GM19372 (cell line): Measurements from ENCODE around the gene ZNF831.

ENCODE experiments used
- ATAC-seq: cut with Tn5 transposase; IDR thresholded peaks from one replicate; pipeline ENCODE4 v1.9.1; 2021; ENCODE audit warnings: mild to moderate bottlenecking, low read depth, moderate library complexity; ENCODE audit not compliant: unreplicated experiment

ZNF831 gene

GRCh38 chr20:59291740-59292383 is 128.2 kb downstream of the ZNF831 start:
- ATAC-seq: no peak

DNA sequence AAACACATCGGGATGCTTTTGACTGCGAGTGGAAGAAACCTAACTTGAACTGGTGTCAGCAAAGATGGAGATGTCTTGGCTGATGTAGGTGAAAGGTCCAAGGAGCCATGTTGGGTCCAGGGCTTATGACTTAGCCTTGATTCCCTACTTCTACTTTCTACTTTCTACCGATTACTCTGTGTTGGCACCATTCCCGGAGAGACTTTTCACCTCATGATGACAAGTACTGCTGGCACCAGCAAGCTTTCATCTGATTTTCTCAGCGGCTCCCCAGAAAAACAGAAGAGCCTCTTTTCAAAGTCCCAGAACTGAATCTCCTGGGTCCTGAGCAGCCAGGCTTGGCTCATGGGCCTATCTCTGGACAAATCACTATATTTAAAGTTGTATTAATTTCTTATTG is 131.9 kb downstream of the ZNF831 start:
- ATAC-seq: no peak

DNA sequence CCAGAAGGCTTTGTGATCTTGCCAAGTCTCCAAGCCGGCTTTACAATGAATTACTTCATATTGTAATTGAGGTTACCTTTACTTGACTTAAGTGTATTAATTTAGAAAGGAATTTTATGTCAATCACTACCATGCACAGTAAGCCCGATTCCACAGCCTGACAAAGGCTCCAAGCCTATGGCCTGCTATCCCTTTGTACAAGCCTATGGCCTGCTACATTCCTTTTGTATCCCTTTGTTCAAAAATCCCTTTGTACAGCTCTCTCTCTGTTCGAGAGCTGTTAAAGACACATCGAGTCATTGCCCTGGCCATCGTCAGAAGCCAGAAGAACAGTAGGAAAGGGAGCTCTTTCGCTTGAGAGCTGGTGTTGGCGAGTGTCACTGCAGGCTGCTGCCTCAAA is 134.1 kb downstream of the ZNF831 start:
- no peak for ATAC-seq

DNA sequence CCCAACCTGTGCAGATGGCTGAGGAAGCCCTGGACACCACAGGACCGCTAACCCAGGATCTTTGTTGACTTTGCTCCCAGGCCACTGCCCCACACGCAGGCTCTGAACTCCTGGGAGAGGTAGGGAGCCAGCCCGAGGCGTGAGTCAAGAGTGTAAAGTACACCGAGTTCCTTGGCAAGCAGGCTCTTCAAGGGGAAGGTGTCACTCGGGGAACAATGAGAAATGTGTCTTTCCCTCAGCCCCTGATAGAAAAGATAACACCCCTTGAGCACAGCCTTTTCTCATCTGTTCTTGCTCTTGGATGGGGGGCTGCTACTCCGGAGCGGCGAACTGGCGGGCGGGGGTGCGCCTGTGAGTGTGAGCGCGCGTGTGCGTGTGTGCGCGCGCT is 136.3 kb downstream of the ZNF831 start:
- ATAC-seq: no peak

- ATAC-seq: no peak
Observed at GRCh38 chr20:59300333-59301081, 136.9 kb downstream of the ZNF831 start, which contains the start of gene EDN3. Gene EDN3, plus strand, starts transcription at chr20:59300611. Its CDS starts 202 bp downstream, at chr20:59300813.

DNA sequence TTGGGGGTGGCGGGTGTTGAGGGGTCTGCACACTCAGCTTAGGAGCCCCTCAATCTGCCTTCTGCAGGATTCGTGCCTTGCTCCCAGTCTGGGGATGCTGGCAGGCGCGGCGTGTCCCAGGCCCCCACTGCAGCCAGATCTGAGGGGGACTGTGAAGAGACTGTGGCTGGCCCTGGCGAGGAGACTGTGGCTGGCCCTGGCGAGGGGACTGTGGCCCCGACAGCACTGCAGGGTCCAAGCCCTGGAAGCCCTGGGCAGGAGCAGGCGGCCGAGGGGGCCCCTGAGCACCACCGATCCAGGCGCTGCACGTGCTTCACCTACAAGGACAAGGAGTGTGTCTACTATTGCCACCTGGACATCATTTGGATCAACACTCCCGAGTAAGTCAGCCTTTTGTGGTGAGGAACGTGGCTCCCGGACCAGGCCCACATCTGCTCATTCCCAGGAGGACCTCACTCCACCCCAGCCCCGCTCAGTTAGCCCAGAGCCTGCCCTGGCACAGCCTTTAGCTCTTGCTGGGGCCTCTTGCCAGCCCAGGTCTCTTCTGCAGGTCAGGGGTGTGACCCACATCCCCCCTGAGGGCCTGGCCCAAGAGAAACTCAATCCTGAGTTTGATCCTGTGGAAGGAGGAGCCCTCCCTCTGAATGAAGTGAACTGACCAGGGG is 137.9 kb downstream of the ZNF831 start:
- no peak for ATAC-seq

GRCh38 chr20:59305908-59306655 is 142.5 kb downstream of the ZNF831 start:
- no peak for ATAC-seq

DNA sequence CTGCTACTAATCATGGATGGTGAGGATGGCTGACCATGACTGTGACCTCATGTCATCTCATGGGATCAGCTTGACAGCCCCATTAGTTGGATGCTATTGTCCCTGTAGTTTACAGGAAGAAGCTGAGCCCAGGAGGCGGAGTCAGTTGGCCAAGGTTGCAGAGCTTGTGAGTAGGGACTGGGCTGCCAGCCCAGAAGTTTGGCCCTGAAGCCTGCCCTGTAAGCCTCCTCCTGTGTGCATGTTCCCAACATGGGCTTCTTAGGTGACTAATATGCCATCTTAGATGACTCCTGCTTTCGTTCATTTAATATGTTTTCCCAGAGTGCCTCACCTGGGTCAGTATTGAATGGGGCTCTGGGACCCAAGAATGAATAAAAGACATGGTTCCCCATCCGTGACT is 143.6 kb downstream of the ZNF831 start:
- no peak for ATAC-seq
